OCI-LY3 (cell line): Measurements from ENCODE around the gene NPRL2.

Source experiments
- H2AFZ ChIP-seq: fragments of 200-600, 300-600 bp; shearing (Covaris generic); 2 replicates; pipeline ENCODE4 v1.6.0; 2014; ENCODE audit warnings: antibody characterized with exemption, low read depth, low read length
- H3K27ac ChIP-seq: fragments of 200-600, 300-600 bp; sonication (generic); 2 replicates; pipeline ENCODE4 v1.5.1; 2014; ENCODE audit warnings: mild to moderate bottlenecking, low read length, moderate library complexity, mixed read lengths
- H3K27me3 ChIP-seq: fragments of 200-600, 300-600 bp; sonication (generic); 2 replicates; pipeline ENCODE4 v1.6.1; 2014; ENCODE audit warnings: low read depth, low read length, mixed read lengths
- H3K36me3 ChIP-seq: fragments of 200-600, 300-600 bp; sonication (generic); replicated peaks from 2 replicates; pipeline ENCODE3; 2014; ENCODE audit warnings: low read depth, low read length, mixed read lengths
- H3K4me1 ChIP-seq: fragments of 300-600, 200-600 bp; sonication (generic); 2 replicates; pipeline ENCODE4 v1.6.1; 2014; ENCODE audit warnings: low read length, mixed read lengths
- H3K4me2 ChIP-seq: fragments of 200-600, 300-600 bp; sonication (generic); 2 replicates; pipeline ENCODE4 v1.6.1; 2014; ENCODE audit warnings: low read length, mixed read lengths
- H3K4me3 ChIP-seq: fragments of 300-600, 200-600 bp; sonication (generic); 2 replicates; pipeline ENCODE4 v1.5.1; 2014; ENCODE audit warnings: antibody characterized with exemption, mild to moderate bottlenecking, low read length, moderate library complexity
- H3K79me2 ChIP-seq: fragments of 300-600, 200-600 bp; shearing (Covaris generic); 2 replicates; pipeline ENCODE4 v1.6.1; 2014; ENCODE audit warnings: mild to moderate bottlenecking, low read length, mixed read lengths
- H3K9ac ChIP-seq: fragments of 300-600, 200-600 bp; shearing (Covaris generic); 2 replicates; pipeline ENCODE4 v1.6.0; 2014; ENCODE audit warnings: mild to moderate bottlenecking, low read length, moderate library complexity
- H3K9me3 ChIP-seq: fragments of 200-600, 300-600 bp; shearing (Covaris generic); 2 replicates; pipeline ENCODE4 v1.6.1; 2014; ENCODE audit warnings: low read length, mixed read lengths; ENCODE audit not compliant: insufficient read depth
- H4K20me1 ChIP-seq: fragments of 200-600, 300-600 bp; sonication (generic); 2 replicates; pipeline ENCODE4 v1.6.1; 2016; ENCODE audit warnings: low read length, mixed read lengths; ENCODE audit not compliant: insufficient read depth
- EZH2phosphoT487 ChIP-seq: fragments of 200-600 bp; shearing (Covaris generic); IDR thresholded peaks from 2 replicates; pipeline ENCODE4 v1.6.1; 2018; ENCODE audit warnings: antibody characterized with exemption, mixed run types, low read depth
- TF ChIP-seq, protein P1 (sequence below): fragments of 200-600, 300-600 bp; sonication (generic); IDR thresholded peaks from 2 replicates; pipeline ENCODE4 v1.5.1; 2014; ENCODE audit warnings: antibody characterized with exemption, low read length, low read depth

The NPRL2 gene

DNA sequence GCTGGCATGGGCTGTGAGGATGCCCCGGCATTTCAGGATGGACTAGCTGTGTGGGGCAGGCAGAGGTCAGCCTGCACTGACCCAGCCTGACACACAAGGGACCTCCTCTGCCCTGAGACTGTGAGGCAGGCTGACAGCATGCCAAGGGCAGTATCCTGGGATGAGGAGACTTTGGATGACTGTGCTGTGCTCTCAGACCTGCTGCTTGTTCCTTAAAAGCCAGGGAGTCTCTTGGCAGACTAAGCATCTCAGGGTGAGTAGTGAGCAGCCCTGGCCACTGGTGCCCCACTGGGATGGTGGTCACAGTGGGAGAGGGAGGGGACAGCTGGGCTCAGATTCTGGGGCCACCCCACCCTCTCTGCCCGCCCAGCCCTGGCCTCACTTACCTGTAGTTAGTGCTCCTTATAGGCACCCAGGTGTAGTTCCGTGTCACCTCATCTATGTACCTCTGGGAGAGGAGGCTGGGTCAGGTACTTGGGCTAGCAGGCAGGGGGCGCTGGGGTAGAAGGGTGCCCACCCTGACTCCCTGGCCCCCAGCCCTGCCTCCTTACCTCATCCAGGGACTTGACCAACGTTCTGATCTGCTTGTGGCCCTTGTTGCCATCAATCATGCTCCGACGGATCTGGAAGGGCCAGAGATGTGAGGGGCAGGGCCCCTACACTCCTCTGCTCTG, 24.8 kb upstream of the NPRL2 start:
- no peak overlapping the region for H3K9ac ChIP-seq
- H3K36me3 ChIP-seq = no peaks in the 10 kb centered on the region
- H3K9me3 ChIP-seq = no peaks in the 10 kb centered on the region
- H3K4me3 ChIP-seq = no peak overlapping the region
- no peaks in the 10 kb centered on the region for H3K79me2 ChIP-seq
- no peaks in the 10 kb centered on the region for H4K20me1 ChIP-seq
- TF ChIP-seq, protein P1, sequence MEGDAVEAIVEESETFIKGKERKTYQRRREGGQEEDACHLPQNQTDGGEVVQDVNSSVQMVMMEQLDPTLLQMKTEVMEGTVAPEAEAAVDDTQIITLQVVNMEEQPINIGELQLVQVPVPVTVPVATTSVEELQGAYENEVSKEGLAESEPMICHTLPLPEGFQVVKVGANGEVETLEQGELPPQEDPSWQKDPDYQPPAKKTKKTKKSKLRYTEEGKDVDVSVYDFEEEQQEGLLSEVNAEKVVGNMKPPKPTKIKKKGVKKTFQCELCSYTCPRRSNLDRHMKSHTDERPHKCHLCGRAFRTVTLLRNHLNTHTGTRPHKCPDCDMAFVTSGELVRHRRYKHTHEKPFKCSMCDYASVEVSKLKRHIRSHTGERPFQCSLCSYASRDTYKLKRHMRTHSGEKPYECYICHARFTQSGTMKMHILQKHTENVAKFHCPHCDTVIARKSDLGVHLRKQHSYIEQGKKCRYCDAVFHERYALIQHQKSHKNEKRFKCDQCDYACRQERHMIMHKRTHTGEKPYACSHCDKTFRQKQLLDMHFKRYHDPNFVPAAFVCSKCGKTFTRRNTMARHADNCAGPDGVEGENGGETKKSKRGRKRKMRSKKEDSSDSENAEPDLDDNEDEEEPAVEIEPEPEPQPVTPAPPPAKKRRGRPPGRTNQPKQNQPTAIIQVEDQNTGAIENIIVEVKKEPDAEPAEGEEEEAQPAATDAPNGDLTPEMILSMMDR = peak; percentile 24
- TF ChIP-seq EZH2phosphoT487 = no peak
- H3K4me2 ChIP-seq = no peak overlapping the region
- H3K27ac ChIP-seq = no peak overlapping the region
- peaks cover 2% of the 10 kb centered on the region; the same call in 1 of the 2 replicates for H3K4me1 ChIP-seq
- H3K27me3 ChIP-seq = peaks cover 23% of the 10 kb centered on the region
- H2AFZ ChIP-seq = no peak overlapping the region

DNA sequence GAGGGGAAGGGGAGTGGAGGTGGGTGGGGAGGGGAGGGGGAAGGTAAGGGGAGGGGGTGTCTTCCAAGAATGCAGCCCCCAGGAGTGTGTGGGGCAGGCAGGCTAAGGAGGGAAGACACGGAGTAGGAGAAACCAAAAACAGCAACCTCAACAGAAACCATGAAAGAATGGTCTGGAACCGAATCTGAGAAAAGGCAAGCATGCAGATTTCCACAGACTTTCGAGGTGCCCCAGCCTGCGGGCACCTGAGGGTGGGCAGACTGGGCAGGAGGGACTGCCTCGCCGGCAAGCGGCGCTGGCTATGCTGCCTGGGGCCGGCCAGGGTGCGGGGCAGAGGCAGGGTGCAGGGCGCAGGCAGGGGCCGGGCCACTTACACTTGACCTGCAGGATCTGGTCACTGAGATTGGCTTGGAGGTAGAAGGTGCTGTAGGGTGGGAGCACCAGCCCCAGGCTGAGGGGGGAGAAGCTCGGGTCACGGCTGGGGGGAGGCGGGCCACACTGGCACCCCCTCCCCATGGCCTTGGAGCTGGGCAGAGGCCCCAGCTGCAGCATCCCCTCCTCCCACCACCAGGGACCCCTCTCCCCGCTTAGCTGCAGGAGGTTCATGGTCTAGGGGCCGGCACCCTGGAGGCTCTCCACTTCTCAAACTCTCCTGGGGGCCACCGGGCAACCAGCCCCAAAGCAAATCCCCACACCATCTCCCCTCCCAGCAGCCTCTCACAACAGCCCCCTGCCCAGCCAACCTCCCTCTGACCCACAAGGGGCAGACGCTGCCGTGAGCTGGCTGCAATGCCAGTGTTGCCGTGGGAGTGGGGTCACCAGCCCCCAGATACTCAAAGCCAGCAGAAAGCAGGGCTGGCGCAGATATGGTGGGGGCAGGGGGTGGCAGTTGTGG, 24.0 kb upstream of the NPRL2 start:
- no peaks in the 10 kb centered on the region for H3K79me2 ChIP-seq
- no peak overlapping the region for H3K27ac ChIP-seq
- no peaks in the 10 kb centered on the region for H3K36me3 ChIP-seq
- no peak overlapping the region for H3K4me3 ChIP-seq
- no peak overlapping the region for H2AFZ ChIP-seq
- H4K20me1 ChIP-seq = no peaks in the 10 kb centered on the region
- H3K4me1 ChIP-seq = peaks cover 2% of the 10 kb centered on the region; the same call in 1 of the 2 replicates
- no peak for TF ChIP-seq EZH2phosphoT487
- TF ChIP-seq, protein P1 = no peak
- H3K4me2 ChIP-seq = no peak overlapping the region
- H3K9ac ChIP-seq = no peak overlapping the region
- peaks cover 23% of the 10 kb centered on the region for H3K27me3 ChIP-seq
- H3K9me3 ChIP-seq = no peaks in the 10 kb centered on the region

DNA sequence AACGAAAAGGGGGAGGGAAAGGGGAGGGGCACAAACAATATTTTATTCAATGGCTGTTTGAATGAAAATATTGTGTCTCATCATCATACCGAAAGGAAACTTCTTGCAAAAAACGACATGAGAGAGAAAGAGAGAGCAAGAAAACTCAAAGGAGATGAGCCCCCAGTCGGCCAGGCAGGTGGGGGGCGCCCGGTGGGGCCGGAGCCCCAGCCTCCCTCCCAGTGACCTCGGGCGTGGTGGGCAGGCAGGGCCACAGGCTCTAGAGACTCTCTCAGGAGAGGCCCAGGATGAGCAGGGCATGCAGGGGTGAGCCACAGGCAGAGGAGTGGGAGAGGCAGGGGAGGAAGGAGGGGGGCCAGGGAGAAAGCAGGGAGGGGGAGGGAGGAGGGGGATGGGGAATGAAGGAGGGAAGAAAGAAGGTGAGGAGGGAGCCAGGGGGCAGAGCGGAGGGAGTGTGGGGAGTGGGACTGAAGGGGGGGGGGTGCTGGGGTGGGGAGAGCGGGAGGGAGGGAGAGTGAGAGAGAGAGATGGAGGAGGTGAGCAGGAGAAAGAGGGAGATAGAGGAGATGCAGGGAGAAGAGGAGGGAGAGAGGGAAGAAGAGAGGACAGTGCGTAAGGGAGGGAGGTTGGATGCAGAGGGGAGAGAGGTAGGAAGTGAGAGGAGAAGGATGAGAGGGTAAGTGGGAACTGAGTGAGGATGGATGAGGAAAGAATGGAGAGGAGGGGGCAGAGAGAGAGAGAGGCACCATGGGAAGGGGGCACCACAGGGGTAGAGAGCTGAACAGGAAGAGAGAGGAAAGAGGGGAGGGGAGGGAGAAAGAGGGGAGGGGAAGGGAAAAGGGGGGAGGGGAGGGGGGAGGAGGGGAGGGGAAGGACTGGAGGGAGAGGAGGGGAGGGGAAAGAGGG, 22.8 kb upstream of the NPRL2 start:
- Histone ChIP-seq H4K20me1 (no peaks in the 10 kb centered on the region), H3K36me3 (no peaks in the 10 kb centered on the region), H3K9me3 (no peaks in the 10 kb centered on the region), H3K79me2 (no peaks in the 10 kb centered on the region), H3K9ac (no peak overlapping the region), H3K27me3 (peaks cover 23% of the 10 kb centered on the region), H3K27ac (no peak overlapping the region), H3K4me3 (no peak overlapping the region), H3K4me2 (no peak overlapping the region), H2AFZ (no peak overlapping the region), H3K4me1 (peaks cover 2% of the 10 kb centered on the region; the same call in 1 of the 2 replicates)
- TF ChIP-seq, protein P1 = no peak
- no peak for TF ChIP-seq EZH2phosphoT487
